HepG2 (cell line): ENCODE results near the gene MPIG6B. TPM values are rescaled to one million over a fixed set of nuclear protein-coding genes. Genes with fewer than 3 reads are reported as not detected.

Experiments
- FOSL2 ChIP-seq: sonication (generic); formaldehyde crosslinking; IDR thresholded peaks from 2 replicates; pipeline ENCODE4 v1.4.0; 2020; ENCODE audit warnings: missing genetic modification reagents
- RARA ChIP-seq: IDR thresholded peaks from 2 replicates; pipeline ENCODE4 v1.6.1; 2016; ENCODE audit warnings: missing genetic modification reagents, missing compliant biosample characterization
- RFX3 ChIP-seq: IDR thresholded peaks from 2 replicates; pipeline ENCODE4 v1.6.1; 2016; ENCODE audit warnings: missing biosample characterization, missing genetic modification reagents
- TARDBP ChIP-seq: sonication (generic); formaldehyde crosslinking; IDR thresholded peaks from 2 replicates; pipeline ENCODE4 v1.8.0; 2022; ENCODE audit warnings: mild to moderate bottlenecking, missing genetic modification reagents
- TBP ChIP-seq: sonication (generic); formaldehyde crosslinking; IDR thresholded peaks from 2 replicates; pipeline ENCODE4 v1.5.0; 2020; ENCODE audit warnings: missing genetic modification reagents
- ZNF264 ChIP-seq: sonication (generic); formaldehyde crosslinking; IDR thresholded peaks from 2 replicates; pipeline ENCODE4 v1.4.0; 2020; ENCODE audit warnings: missing genetic modification reagents
- ZSCAN30 ChIP-seq: sonication (generic); formaldehyde crosslinking; IDR thresholded peaks from 2 replicates; pipeline ENCODE4 v1.5.0; 2020; ENCODE audit warnings: mild to moderate bottlenecking, missing genetic modification reagents
- polyA plus RNA-seq, 8 experiments: library from polyadenylated mRNA; depleted of rRNA in 3 of 8; stranded (reverse) in 7 of 8; unstranded in 1 of 8; fragments of >200 nt; fragmentation: Illumina TruSeq in 4 of 8; extraction: Trizol in 4 of 8; gene quantifications; 2 replicates each; pipeline versions ENCODE4 v1.2.1 to v1.2.3, GENCODE V29; 2011 to 2016; ENCODE audit warnings: low read depth in 4 of 8, missing spikeins in 1 of 8, mixed read lengths in 1 of 8; ENCODE audit not compliant: insufficient read depth in 1 of 8
- total RNA-seq, 5 experiments: library from RNA; depleted of rRNA; stranded (reverse); fragments of >200 nt; fragmentation: Illumina TruSeq; extraction: Trizol; gene quantifications; 2 replicates each; pipeline ENCODE4 v1.2.3, GENCODE V29; 2016; ENCODE audit warnings: low read depth in 1 of 5
- TF ChIP-seq, protein P1 (sequence below): sonication (generic); formaldehyde crosslinking; IDR thresholded peaks from 2 replicates; pipeline ENCODE4 v1.4.0; 2020; ENCODE audit warnings: mild to moderate bottlenecking, missing genetic modification reagents, borderline replicate concordance
- TF ChIP-seq, protein P2 (sequence below): sonication (generic); formaldehyde crosslinking; IDR thresholded peaks from 2 replicates; pipeline ENCODE4 v1.4.0; 2020; ENCODE audit warnings: missing genetic modification reagents
- TF ChIP-seq, protein P3 (sequence below), 2 experiments: sonication (generic) in 1 of 2; formaldehyde crosslinking in 1 of 2; IDR thresholded peaks; 2 replicates each; pipeline versions ENCODE4 v1.4.0 to v1.6.1; 2016 to 2020; ENCODE audit warnings: borderline replicate concordance in 1 of 2, low read depth in 1 of 2, mild to moderate bottlenecking in 1 of 2, missing genetic modification reagents in 1 of 2

MPIG6B gene
- total and polyA plus RNA-seq, 2 of the 13 experiments (the other 11 are each of a cell fraction or from before 2014, with no cell fraction given): not detected

DNA sequence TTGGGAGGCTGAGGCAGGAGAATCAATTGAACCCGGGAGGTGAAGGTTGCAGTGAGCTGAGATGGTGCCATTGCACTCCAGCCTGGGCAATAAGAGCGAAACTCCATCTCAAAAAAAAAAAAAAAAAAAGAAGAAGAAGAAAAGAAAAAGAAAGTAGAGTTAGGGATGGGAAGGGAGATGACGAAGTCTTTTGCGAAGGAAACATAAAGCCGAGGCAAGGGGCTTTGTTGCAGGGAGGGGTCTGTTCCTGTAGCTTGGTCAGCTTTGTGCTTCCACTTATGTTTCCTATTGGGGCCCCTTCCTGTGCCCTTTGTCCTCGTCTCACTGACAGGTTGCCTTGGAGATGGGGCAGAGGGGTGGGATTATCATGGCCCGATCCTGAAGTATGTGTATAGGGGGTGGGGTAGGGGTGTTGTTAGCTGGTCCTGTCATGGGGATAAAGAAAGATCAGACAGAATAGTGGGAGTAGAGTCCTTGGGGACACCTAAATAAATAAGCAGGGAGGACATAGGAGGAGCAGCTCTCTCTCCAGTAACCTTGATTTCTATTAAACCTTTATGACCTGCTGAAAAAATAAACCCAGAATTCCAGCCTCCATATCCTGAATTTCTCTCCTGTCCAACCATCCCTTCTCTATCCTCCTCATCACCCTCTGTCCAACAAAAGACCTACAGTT, 14.3 kb downstream of the MPIG6B start (continued):
- TF ChIP-seq, protein P1, sequence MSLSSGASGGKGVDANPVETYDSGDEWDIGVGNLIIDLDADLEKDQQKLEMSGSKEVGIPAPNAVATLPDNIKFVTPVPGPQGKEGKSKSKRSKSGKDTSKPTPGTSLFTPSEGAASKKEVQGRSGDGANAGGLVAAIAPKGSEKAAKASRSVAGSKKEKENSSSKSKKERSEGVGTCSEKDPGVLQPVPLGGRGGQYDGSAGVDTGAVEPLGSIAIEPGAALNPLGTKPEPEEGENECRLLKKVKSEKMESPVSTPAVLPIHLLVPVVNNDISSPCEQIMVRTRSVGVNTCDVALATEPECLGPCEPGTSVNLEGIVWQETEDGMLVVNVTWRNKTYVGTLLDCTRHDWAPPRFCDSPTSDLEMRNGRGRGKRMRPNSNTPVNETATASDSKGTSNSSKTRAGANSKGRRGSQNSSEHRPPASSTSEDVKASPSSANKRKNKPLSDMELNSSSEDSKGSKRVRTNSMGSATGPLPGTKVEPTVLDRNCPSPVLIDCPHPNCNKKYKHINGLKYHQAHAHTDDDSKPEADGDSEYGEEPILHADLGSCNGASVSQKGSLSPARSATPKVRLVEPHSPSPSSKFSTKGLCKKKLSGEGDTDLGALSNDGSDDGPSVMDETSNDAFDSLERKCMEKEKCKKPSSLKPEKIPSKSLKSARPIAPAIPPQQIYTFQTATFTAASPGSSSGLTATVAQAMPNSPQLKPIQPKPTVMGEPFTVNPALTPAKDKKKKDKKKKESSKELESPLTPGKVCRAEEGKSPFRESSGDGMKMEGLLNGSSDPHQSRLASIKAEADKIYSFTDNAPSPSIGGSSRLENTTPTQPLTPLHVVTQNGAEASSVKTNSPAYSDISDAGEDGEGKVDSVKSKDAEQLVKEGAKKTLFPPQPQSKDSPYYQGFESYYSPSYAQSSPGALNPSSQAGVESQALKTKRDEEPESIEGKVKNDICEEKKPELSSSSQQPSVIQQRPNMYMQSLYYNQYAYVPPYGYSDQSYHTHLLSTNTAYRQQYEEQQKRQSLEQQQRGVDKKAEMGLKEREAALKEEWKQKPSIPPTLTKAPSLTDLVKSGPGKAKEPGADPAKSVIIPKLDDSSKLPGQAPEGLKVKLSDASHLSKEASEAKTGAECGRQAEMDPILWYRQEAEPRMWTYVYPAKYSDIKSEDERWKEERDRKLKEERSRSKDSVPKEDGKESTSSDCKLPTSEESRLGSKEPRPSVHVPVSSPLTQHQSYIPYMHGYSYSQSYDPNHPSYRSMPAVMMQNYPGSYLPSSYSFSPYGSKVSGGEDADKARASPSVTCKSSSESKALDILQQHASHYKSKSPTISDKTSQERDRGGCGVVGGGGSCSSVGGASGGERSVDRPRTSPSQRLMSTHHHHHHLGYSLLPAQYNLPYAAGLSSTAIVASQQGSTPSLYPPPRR (CRISPR knock-in tag): peak; percentile 96
- TF ChIP-seq, protein P2, sequence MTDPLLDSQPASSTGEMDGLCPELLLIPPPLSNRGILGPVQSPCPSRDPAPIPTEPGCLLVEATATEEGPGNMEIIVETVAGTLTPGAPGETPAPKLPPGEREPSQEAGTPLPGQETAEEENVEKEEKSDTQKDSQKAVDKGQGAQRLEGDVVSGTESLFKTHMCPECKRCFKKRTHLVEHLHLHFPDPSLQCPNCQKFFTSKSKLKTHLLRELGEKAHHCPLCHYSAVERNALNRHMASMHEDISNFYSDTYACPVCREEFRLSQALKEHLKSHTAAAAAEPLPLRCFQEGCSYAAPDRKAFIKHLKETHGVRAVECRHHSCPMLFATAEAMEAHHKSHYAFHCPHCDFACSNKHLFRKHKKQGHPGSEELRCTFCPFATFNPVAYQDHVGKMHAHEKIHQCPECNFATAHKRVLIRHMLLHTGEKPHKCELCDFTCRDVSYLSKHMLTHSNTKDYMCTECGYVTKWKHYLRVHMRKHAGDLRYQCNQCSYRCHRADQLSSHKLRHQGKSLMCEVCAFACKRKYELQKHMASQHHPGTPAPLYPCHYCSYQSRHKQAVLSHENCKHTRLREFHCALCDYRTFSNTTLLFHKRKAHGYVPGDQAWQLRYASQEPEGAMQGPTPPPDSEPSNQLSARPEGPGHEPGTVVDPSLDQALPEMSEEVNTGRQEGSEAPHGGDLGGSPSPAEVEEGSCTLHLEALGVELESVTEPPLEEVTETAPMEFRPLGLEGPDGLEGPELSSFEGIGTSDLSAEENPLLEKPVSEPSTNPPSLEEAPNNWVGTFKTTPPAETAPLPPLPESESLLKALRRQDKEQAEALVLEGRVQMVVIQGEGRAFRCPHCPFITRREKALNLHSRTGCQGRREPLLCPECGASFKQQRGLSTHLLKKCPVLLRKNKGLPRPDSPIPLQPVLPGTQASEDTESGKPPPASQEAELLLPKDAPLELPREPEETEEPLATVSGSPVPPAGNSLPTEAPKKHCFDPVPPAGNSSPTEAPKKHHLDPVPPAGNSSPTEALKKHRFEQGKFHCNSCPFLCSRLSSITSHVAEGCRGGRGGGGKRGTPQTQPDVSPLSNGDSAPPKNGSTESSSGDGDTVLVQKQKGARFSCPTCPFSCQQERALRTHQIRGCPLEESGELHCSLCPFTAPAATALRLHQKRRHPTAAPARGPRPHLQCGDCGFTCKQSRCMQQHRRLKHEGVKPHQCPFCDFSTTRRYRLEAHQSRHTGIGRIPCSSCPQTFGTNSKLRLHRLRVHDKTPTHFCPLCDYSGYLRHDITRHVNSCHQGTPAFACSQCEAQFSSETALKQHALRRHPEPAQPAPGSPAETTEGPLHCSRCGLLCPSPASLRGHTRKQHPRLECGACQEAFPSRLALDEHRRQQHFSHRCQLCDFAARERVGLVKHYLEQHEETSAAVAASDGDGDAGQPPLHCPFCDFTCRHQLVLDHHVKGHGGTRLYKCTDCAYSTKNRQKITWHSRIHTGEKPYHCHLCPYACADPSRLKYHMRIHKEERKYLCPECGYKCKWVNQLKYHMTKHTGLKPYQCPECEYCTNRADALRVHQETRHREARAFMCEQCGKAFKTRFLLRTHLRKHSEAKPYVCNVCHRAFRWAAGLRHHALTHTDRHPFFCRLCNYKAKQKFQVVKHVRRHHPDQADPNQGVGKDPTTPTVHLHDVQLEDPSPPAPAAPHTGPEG (CRISPR knock-in tag): no peak
- TF ChIP-seq FOSL2 (CRISPR knock-in tag): peak; percentile 60
- no peak for TF ChIP-seq TBP
- TF ChIP-seq, protein P3, sequence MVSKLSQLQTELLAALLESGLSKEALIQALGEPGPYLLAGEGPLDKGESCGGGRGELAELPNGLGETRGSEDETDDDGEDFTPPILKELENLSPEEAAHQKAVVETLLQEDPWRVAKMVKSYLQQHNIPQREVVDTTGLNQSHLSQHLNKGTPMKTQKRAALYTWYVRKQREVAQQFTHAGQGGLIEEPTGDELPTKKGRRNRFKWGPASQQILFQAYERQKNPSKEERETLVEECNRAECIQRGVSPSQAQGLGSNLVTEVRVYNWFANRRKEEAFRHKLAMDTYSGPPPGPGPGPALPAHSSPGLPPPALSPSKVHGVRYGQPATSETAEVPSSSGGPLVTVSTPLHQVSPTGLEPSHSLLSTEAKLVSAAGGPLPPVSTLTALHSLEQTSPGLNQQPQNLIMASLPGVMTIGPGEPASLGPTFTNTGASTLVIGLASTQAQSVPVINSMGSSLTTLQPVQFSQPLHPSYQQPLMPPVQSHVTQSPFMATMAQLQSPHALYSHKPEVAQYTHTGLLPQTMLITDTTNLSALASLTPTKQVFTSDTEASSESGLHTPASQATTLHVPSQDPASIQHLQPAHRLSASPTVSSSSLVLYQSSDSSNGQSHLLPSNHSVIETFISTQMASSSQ (IDR thresholded peaks at IDR 0.05; ENCODE audit: low read depth): peak; percentile 88
- TF ChIP-seq, protein P3 (CRISPR knock-in tag; IDR thresholded peaks at IDR 0.05; ENCODE audit: borderline replicate concordance): peak; percentile 85
- peak; percentile 93 for TF ChIP-seq RFX3
- TF ChIP-seq RARA (CRISPR knock-in tag): peak; percentile 86
- TF ChIP-seq TARDBP (CRISPR knock-in tag): peak; percentile 92; the same call in 1 of the 2 replicates
- TF ChIP-seq ZSCAN30 (CRISPR knock-in tag): no peak
- TF ChIP-seq ZNF264: peak; percentile 100
